Measurements from ENCODE around the gene BRD3OS.

The BRD3OS gene

DNA sequence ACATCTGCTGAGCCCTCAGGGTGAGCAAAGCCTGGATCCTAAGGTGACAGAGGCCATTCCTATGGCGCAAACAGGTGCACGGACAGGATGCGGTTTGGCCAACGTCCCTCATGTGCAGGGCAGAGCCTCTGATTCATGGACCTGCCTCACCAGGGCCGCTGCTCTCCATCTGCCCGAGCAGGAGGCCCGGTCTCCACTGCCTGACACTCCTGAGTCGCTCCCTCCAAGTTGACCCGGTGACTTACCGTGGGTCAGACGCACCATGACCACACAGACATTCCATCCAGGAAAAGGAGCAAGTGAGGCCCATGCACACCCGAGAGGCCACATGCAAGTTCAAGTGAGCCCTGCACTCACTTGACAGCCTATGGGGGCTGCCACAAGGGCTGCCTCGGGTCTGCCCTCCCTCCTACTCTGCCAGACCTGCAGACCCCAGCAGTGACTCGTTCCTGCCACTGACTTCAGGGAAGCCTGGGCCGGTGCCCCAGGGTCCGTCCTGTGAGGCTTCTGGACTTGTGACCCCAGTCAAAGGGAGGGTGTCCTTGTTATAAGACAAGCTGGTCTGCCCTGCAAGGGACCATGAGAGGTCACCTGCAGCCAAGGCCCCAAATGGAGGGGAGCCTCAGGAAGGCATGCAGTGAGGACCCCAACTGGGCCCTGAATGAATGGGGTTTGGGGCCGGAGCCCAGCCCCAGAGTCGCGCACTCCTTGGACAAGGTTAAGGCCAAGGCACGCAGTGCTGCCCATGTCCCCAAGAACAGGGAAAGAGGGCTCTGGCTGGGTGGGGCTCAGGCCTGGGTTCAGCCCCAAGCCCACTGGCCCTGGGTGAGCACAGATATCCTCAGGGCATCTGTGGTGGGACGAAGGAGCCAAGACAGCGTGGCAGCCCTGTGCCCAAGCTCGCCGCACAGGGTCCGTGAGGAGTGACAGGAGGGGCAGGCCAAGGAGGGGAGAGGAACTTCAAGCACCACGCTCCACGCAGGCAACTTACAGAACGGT is 10.1 kb downstream of the BRD3OS start:
- no peak for DNase-seq

DNA sequence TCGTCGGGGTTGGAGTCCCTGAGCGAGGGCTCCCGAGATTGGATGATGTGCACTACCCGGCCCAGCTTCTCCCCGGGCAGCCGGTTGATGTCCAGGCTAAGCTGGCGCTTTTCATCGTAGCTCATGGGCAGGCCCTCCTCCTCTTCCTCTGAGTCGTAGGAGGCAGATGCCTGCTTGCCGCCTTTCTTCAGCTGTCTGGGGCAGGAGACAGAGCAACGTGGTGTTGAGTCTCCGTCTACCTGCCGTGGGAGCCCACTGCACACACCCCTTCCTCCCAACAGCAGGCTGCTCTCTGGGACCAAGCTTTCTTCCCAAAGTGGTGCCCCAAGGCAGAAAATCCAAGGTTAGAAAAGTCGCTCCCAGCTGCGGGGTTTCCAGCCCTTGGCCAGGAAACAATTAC is 10.8 kb downstream of the BRD3OS start:
- no peak for DNase-seq

GRCh38 chr9:134037641-134038040 is 12.4 kb downstream of the BRD3OS start:
- DNase-seq, result no peak

DNA sequence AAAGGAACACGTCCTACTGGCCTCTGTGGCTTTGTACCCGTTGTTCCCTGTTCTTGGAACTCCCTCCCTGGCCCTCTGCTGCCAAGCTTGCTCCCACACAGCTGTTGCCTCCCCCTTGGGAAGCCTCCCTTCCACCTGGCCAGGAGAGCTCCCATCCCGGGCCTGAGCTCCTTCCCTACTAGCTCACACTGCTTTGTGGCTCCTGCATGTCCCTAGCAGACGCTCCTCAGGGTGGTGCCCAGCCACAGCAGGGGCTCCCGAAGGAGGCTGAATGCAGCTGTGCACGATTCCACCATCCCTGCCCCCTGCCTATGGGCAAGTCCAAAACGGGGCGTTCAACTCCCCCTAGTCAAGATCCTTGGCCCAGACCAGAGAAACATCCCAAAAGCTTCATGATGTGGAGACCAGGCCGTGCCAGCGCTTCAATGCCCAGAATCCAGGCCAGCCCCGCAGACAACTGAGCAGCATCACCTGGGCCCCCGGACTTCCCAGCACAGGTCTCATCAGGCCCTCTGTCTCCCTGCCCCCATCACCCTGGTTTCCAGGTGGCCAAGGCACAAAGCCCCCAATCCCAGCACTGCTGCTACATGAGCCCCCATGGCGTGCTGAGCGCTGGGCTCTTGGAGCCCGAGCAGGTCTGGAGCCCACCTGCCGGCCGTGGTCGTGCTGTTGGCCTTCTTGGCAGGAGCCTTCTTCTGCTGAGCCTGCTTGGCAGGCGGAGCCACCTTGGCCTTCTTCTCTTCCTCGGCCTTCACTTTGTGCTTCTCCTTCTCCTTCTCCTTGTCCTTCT is 14.3 kb downstream of the BRD3OS start:
- no peak for DNase-seq

GRCh38 chr9:134040176-134040565 is 14.9 kb downstream of the BRD3OS start:
- DNase-seq, result no peak

DNA sequence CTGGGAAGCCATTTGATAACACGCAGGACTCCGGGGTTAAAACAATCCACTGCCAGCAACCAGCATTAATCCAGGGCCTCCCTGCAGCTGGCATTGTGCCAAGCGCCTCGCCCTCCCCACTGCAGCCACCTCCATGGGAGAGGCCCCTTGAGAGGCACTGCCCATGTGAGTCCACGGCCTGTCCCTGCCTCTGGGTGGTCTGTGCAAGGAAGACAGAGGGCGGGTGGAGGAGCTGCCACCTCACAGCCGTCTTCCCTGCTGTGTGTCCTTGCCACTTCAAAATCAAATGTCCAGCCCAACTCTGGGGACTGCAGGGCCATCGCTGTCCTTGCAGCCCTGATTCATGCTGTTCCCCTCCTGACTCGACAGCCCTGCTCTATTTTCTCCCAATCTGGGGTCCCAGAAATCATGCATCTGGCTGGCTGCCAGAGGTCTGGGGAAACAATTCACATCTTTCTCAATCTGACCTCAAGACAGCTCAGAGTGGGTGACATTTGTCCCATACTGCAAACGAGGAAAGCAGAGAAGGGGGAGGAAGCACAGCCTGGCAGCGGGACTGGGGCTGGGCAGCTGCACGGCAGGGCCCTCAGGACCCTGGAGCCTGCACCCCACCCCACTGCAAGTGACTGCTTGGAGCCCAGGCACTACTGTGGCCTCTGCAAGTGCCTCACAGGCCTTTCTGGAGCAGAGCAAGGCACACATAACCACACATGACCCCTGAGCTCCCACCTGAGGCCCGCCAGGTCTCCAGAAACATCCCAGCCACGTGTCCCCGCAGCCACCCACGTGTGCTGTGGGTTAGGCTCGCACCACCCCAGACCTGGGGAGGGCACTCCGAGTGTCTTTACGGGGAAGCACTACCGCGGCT is 15.7 kb downstream of the BRD3OS start:
- no peak for DNase-seq

DNA sequence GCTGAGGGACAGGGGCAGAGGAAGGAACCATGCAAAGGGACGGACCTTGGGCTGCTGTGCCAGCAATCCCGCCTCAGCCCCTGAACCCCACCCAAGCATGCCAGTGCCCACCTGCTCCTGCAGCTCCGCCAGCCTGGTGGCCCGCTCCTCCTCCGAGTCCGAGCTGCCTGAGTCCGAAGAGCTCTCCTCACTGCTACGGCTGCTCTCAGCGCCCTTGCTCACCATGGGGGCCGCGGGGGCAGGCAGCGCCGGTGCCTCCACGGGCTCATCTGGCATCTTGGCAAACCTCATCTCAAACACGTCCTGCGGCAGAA is 16.3 kb downstream of the BRD3OS start:
- DNase-seq, result no peak

DNA sequence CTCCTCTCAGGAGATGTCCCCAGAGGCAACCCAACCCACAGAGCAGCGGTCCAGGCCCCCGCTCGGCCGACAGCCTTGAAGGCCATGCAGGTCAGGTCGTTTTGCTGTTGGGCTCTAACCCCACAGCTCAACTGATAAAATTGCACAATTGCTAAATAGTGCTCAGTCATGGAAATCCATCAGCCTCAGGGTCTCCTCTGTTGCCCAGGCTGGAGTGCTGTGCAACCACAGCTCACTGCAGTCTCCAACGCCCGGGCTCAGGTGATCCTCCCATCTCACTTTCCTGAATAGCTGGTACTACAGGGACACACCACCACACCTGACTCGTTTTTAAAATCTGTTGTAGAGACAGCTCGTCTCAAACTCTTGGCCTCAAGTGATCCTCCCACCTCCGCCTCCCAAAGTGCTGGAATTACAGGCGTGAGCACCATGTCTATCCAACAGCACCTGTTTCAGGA is 18.3 kb downstream of the BRD3OS start:
- DNase-seq, result no peak

DNA sequence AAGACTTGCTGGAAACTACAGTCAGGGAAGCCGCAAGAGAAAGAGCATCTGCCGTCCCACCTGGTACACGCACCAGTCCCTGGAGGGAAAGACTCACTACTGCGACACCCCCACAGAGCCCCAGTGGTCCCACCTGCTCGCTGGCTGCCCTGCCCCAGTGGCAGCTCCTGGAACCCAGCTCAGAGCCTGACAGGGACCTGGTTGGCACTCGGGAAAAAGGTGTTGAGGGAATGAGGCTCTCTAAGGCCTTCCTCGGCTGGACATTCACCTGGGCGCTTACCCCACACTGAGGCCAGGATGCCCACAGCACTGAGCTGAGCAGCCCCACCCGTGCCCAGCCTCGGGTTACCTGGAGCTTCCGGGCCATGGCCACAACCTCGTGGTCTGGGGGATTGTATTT is 19.7 kb downstream of the BRD3OS start:
- DNase-seq, result no peak

DNA sequence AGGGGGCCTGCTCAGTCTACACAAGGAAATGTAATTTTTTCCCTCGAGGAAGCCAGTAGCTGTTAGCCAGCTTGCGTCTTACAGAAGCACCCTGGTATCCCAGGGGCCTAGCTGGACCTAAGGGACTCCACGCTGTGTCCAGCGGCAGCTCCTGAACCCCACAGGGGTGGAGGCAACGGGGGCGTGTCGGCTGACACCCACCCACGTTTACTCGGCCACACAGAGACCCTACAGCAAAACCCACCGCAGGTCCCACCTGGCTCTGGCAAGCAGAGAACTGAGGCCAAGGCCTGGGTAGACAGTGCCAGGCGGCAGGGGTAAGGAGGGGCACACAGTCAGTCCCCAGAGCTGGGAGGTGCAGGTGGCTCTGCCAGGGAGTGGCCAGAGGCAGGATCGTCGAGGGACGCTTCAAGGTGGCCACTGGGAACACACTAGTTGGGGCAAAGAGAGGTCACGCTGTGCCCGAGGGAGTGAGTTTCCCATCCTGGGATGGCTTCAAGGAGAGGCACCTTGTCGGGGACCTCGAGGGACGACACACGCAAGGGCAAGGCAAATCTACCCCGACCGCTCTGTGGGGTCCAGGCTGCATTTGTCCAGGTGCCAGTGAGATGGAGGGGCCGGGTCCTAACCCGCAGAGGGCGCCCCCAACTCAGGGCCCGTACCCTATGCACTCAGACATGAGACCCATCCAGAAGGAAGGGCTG is 20.7 kb downstream of the BRD3OS start:
- DNase-seq, result no peak

DNA sequence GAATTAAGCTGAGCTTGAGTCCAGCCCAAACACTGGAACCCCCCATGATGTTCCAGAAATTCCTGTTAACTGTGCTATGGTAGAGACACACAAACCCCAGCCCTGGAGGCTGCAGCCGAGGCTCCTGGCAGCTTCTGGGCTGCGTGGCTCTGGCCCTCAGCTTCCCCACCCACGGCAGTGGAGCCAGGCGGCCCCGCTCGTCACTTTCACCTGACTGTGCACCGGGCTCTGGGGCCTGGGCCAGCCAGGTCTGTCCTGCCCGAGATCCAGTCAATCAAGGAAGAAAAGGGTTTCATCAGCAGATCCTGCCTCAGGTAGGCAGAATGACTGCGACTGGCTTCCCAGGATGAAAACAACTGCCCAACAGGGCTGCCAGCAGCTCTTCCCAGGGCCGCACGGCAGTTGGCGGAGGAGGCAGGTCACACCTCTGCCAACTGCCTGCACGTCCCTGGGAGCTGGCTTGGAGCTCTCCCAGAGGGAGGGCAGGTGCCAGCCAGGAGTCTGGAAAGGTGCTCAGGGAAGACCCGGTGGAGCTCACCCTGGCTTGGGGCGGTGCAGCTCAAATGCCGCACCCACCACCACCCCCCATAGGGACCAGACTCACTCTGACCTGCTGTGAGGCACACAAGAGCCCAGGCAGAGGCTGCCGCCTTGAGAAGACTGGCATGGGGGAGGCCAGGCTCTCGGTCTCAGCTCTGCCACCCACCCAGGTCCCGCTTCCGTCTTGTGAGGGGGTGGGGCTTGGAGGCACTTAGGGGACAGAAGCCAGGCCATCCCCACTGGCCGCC is 21.8 kb downstream of the BRD3OS start:
- DNase-seq, result no peak

DNA sequence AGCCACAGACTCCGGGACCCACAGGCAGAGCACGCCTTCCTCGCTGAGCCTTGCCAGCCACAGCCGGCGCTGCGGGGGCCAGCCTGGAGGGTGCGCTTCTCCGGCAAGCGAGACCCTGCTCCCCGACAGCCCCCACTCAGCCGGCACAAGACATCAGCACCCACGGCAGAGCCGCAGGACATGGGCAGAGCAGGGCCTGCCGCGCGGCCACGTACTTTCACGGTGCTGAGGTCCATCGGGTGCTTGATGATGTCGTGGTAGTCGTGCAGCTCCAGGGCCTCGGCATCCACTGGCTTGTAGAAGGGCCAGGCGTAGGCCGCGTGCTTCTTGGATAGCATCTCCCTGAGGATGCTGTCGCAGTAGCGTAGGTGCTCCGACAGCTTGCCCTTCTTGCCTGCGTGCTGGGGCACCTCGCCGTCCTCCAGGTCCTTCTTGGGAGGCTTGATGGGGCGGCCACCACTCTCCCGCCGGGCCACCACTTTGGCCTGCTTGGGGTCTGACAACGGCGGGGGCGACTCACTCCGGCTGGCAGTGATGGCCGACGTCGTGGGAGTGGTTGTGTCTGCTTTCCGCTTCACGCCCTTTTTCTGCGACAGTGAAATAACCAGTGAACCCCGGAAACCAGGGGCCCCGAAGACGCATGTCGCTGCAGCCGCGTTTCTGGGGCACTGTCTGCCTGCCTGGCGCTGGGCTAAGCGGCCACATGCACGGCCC is 22.7 kb downstream of the BRD3OS start:
- no peak for DNase-seq

DNA sequence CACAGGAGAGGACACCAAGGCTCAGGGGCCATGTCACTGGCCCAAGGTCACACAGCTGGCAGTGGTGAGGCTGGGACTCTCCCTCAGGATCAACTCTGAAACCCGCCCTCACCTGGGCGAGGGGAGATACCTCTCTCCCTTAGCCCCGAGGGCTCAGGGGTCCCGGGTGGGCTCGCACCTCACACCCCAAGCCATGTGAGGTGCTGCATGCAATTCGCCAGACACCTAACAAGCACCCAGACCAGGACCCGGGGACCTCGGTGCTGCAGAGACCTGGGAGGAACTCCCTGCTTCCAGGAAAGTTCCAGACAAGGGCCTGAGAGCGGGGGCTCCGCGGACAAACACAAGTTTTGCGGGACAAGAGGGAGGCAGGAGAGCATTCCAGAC is 23.3 kb downstream of the BRD3OS start:
- DNase-seq, result no peak

GRCh38 chr9:134049236-134049635 is 24.0 kb downstream of the BRD3OS start:
- no peak for DNase-seq

- DNase-seq, result no peak
Measured at GRCh38 chr9:134049772-134050588, 24.7 kb downstream of the BRD3OS start.

DNA sequence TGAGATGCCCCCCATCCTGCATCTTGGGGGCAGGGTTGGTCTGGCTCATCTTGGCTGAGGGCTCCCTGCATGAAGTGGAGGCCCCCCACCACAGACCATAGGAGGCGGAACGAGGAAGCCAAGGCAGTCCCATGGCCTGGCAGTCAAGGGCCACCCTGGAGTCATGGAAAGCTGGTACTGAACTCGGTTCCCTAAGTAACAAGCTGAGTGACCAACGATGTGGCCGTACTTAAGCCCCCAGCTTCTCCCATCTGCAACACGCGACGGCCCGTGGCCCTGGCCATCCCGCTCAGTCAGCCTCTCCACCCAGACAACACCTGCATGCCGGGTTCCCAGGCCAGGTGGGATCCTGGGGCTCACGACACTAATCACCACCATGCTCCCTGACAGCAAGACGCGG is 25.4 kb downstream of the BRD3OS start:
- no peak for DNase-seq

DNA sequence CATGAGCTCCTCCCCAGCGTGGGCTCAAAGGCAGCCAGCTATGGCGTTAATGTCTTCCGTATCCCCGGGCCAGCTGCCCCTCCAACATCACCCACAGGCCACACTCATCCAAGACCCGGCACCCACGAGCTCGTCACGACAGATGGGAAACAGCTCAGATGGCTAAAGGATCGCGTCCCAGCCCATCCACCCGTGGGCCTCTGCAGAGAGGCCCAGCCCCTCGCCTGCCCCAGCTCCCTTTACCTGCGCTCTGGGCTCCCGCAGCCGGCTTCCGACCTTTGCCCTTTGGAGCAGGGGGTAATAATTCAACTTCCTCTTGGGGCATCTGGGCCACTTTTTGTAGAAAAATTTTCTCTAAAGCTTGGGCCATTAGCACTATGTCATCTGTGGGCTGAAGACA is 26.0 kb downstream of the BRD3OS start:
- no peak for DNase-seq

GRCh38 chr9:134052491-134052890 is 27.2 kb downstream of the BRD3OS start:
- DNase-seq, result no peak

DNA sequence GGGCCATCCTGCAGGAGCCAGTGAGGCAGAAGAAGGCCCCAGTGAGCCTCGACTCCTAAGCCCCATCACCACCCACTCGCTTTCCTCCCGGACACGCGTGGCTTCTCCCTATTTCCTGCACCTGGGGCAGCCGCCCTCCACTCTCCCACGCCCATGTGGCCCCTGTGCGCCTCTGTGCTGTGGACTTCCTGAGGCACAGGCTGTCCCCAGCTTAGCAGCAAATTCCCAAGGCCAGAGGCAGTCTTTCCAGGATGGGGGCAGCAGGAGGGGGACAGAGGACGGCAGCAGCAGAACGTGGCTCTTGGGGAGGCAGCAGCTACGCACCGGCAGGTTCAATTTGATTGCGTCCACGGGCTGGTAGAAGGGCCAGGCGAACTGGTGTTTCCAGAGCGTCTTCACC is 27.7 kb downstream of the BRD3OS start:
- DNase-seq, result no peak

DNA sequence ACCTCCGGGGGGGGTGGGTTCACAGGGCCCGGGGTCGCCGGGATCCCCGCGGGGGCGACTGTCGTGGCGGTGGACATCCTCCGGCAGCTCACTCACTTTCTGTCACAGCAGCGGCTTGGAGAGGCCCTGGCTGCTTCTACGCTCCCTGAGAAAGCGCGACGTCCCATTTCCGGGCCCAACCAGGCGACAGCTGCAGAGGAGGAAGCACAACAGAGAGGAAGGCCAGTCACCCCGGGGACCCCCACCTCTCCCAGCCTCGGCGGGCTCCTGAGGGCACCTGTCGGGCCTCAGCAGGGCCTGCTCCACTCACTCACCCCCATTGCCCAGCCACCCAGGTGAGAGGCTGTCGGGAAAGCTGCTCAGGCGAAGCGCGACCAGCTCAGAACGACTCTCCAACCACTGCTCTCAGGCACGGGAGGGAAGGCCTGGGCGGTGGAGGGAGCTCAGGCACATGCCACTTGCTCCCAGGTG is 28.2 kb downstream of the BRD3OS start:
- DNase-seq, result no peak
